ENCODE data around the gene MAN1B1. TPM values are rescaled to one million over a fixed set of nuclear protein-coding genes. Genes with fewer than 3 reads are reported as not detected.

The MAN1B1 gene
- polyA plus RNA-seq, 3 donors, result 29.3 to 38.2 (median 33.3) TPM

DNA sequence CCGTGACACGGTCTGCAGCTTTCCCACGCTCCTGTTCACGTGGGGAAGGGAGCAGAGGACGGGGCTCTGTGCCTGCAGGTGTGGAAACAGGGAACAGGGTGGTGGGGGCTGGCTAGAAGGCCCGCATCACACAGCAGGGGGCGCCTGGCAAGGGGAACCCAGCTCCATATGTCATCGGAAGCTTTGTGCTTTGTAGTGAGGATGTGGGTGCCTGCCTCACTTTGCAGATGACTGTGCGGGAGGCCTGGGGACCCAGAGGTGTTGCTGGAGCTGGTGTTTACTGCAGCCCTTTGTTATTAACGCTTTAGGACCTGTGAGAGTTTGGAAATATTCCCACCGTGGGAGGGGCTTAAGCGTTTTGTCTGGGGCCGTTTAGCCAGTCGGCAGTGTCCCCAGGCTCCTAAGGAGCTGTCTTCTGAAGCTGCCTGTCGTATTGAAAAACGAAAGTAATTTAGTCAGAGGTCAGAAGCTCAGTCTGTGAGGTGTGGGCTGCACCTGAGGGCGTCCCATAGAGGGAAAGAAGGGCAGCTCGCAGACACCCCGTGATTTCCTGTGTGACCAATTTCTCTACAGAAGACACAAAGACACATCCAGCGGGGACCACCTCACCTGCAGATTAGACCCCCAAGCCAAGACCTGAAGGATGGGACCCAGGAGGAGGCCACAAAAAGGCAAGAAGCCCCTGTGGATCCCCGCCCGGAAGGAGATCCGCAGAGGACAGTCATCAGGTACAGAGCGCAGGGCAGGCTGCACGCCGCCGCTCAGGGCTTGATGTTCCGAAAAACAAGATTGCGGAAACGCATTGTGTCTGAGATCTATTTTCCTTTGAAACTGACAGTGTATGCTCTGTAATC, 9.1 kb downstream of the MAN1B1 start:
- Mint-ChIP-seq H3K27me3 (ENCODE audit: low read depth in 3 of 3) (peaks cover 0 to 3% (median 0%) of the 10 kb centered on the region in 3 donors), H3K4me3 (no peak overlapping the region), H3K4me1 (no peaks in the 10 kb centered on the region), H3K9me3 (no peaks in the 10 kb centered on the region), H3K27ac (peak overlapping the region in 1 of 7 donors; percentile 65), H3K36me3 (peaks cover 60 to 62% of the 10 kb centered on the region in 2 donors)
- TF ChIP-seq, protein P1, sequence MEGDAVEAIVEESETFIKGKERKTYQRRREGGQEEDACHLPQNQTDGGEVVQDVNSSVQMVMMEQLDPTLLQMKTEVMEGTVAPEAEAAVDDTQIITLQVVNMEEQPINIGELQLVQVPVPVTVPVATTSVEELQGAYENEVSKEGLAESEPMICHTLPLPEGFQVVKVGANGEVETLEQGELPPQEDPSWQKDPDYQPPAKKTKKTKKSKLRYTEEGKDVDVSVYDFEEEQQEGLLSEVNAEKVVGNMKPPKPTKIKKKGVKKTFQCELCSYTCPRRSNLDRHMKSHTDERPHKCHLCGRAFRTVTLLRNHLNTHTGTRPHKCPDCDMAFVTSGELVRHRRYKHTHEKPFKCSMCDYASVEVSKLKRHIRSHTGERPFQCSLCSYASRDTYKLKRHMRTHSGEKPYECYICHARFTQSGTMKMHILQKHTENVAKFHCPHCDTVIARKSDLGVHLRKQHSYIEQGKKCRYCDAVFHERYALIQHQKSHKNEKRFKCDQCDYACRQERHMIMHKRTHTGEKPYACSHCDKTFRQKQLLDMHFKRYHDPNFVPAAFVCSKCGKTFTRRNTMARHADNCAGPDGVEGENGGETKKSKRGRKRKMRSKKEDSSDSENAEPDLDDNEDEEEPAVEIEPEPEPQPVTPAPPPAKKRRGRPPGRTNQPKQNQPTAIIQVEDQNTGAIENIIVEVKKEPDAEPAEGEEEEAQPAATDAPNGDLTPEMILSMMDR (IDR thresholded peaks at IDR 0.05), result no peak
- Histone ChIP-seq H3K4me1 (ENCODE audit: control insufficient read depth in 1 of 2, insufficient read depth in 2 of 2, low read length in 2 of 2) (no peaks in the 10 kb centered on the region), H3K4me3 (replicated peaks in 1 of 3; ENCODE audit: low read depth in 2 of 3, low read length in 3 of 3) (no peak overlapping the region), H3K27me3 (ENCODE audit: control insufficient read depth in 2 of 2, insufficient read depth in 2 of 2, low read length in 2 of 2) (no peaks in the 10 kb centered on the region), H3K4me2 (replicated peaks; ENCODE audit: extremely low read depth, low read length, poor library complexity, severe bottlenecking) (no peak overlapping the region), H4K20me1 (ENCODE audit: insufficient read depth, low read length) (no peaks in the 10 kb centered on the region), H3K79me2 (ENCODE audit: insufficient read depth, low read length) (no peaks in the 10 kb centered on the region), H2AFZ (ENCODE audit: insufficient read depth, low read depth, low read length, poor library complexity, severe bottlenecking) (no peak overlapping the region), H3K27ac (ENCODE audit: low read depth in 1 of 2, low read length in 2 of 2) (no peak overlapping the region), H3K36me3 (replicated peaks in 1 of 2; ENCODE audit: control insufficient read depth in 1 of 2, insufficient read depth in 2 of 2, low read length in 2 of 2) (peaks cover 56 to 79% of the 10 kb centered on the region in 2 donors), H3K9ac (ENCODE audit: insufficient read depth, low read length, poor library complexity, severe bottlenecking) (no peak overlapping the region), H3K9me3 (replicated peaks in 1 of 2; ENCODE audit: control insufficient read depth in 1 of 2, insufficient read depth in 1 of 2, low read length in 2 of 2) (no peaks in the 10 kb centered on the region)
- intact Hi-C loops (cut with micrococcal nuclease), result no loop called here
- no peak for DNase-seq
- 81% methylated on average over 25 of the region's 30 CpGs for WGBS (ENCODE audit: insufficient coverage)

DNA sequence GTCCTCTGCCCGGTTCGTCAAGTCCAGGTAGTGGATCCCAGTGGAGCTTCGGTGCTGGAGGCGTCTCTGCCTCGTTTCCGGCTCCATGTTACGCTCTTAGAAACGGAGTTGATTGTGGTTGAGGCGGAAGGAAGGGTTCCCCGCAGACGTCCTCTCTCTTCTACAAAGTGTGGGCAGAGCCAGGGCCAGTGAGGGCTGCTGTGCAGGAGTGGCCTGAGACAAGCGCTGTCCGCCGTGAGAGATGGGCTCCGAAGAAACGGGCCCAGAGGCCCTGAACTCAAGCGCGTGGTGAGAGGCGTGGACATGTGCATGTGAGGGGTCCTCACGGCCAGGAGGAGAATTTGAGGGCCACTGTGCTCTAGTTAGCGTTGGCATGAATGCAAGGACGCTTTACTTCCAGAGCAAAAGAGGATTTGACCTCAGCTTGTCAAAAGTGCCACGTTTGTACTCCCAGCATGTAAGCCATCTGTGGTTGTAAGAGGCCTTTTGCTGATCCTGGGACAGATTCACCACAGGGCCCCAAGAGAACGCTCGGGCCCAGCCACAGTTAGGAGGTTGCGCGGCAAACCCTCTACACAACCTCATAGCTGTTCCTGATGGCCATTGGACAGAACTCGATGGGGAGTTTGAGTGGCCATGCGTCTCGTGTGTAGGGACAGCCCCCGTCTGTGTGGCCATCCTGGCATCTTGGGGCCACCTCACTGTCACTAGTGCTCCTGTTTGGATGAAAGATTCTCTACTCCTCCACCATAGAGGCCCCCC, 10.2 kb downstream of the MAN1B1 start:
- no peak for DNase-seq
- Histone ChIP-seq H3K4me2 (replicated peaks; ENCODE audit: extremely low read depth, low read length, poor library complexity, severe bottlenecking) (no peak overlapping the region), H3K27me3 (ENCODE audit: control insufficient read depth in 2 of 2, insufficient read depth in 2 of 2, low read length in 2 of 2) (no peaks in the 10 kb centered on the region), H3K4me3 (replicated peaks in 1 of 3; ENCODE audit: low read depth in 2 of 3, low read length in 3 of 3) (no peak overlapping the region), H3K27ac (ENCODE audit: low read depth in 1 of 2, low read length in 2 of 2) (no peak overlapping the region), H3K9ac (ENCODE audit: insufficient read depth, low read length, poor library complexity, severe bottlenecking) (no peak overlapping the region), H3K4me1 (ENCODE audit: control insufficient read depth in 1 of 2, insufficient read depth in 2 of 2, low read length in 2 of 2) (no peaks in the 10 kb centered on the region), H3K9me3 (replicated peaks in 1 of 2; ENCODE audit: control insufficient read depth in 1 of 2, insufficient read depth in 1 of 2, low read length in 2 of 2) (peaks cover 2 to 8% of the 10 kb centered on the region in 2 donors), H4K20me1 (ENCODE audit: insufficient read depth, low read length) (no peaks in the 10 kb centered on the region), H3K79me2 (ENCODE audit: insufficient read depth, low read length) (no peaks in the 10 kb centered on the region), H3K36me3 (replicated peaks in 1 of 2; ENCODE audit: control insufficient read depth in 1 of 2, insufficient read depth in 2 of 2, low read length in 2 of 2) (peaks cover 62 to 82% of the 10 kb centered on the region in 2 donors), H2AFZ (ENCODE audit: insufficient read depth, low read depth, low read length, poor library complexity, severe bottlenecking) (no peak overlapping the region)
- peaks cover 0 to 3% (median 0%) of the 10 kb centered on the region in 3 donors for H3K27me3 Mint-ChIP-seq (ENCODE audit: low read depth in 3 of 3)
- intact Hi-C loops (cut with micrococcal nuclease), result no loop called here
- H3K4me3 Mint-ChIP-seq, result no peak overlapping the region
- peaks cover 0 to 3% (median 0%) of the 10 kb centered on the region in 7 donors for H3K9me3 Mint-ChIP-seq
- H3K36me3 Mint-ChIP-seq, result peaks cover 54 to 56% of the 10 kb centered on the region in 2 donors
- H3K4me1 Mint-ChIP-seq, result no peaks in the 10 kb centered on the region
- WGBS (ENCODE audit: insufficient coverage), result 97% methylated on average over 25 of the region's 31 CpGs
- H3K27ac Mint-ChIP-seq, result no peak overlapping the region
- TF ChIP-seq, protein P1 (IDR thresholded peaks at IDR 0.05), result no peak
